Dermis blood vessel endothelial cell (primary cell): ENCODE data around the gene SGIP1. TPM values are rescaled to one million over a fixed set of nuclear protein-coding genes. Genes with fewer than 3 reads are reported as not detected.

ENCODE experiments used
- DNase-seq: peaks from one replicate; pipeline ENCODE4 v3.0.0; 2010
- total RNA-seq: library from RNA; depleted of rRNA; stranded (reverse); fragments of >200 nt; gene quantifications from 2 replicates; pipeline ENCODE4 v1.2.3, GENCODE V29; 2014

Gene SGIP1
- total RNA-seq, 1 donor from 2014 or later = 48.0 TPM

DNA sequence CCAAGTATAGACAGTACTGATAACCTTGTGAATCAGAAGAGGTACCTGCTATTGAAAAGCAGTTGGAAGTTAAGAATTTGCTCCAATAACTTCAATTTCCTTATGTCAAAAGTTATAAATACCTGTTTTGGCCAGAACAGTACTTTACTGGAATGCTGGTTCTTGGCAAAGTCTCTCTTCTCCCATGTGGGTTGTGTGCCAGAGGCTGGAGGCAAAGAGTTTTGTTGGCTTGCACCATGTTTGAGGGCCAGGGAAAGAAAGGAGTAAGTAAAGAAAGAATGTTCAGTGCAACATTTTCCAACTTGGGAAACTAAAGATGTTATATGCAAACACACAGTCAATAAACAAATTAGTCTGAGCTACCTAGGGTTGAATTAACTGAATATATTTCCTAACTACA lies 151.3 kb downstream of the SGIP1 start:
- DNase-seq = no peak

- DNase-seq = no peak
Measured at GRCh38 chr1:66685670-66686069, 151.7 kb downstream of the SGIP1 start.

GRCh38 chr1:66686406-66686805 lies 152.5 kb downstream of the SGIP1 start:
- no peak for DNase-seq

GRCh38 chr1:66687358-66687757 lies 153.4 kb downstream of the SGIP1 start:
- no peak for DNase-seq

GRCh38 chr1:66690666-66691381 lies 156.9 kb downstream of the SGIP1 start:
- no peak for DNase-seq

DNA sequence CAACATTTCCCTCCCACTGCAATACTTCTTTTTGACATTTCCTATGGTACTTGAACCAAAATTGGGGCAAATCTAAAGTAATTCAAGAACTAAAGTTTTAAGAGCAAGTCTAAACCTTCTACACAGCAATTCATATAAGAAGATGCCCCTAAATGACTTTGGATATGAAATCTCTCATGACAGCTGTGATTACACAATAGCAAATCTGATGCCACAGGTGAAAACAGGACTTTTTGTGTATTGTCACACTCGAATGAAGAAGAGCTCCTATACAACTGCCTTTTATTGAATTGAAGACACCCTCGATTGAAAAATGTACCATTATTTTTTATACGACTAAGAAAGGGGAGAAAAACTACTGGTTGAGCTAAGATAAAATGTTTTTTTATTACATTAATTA lies 158.7 kb downstream of the SGIP1 start:
- DNase-seq = no peak

DNA sequence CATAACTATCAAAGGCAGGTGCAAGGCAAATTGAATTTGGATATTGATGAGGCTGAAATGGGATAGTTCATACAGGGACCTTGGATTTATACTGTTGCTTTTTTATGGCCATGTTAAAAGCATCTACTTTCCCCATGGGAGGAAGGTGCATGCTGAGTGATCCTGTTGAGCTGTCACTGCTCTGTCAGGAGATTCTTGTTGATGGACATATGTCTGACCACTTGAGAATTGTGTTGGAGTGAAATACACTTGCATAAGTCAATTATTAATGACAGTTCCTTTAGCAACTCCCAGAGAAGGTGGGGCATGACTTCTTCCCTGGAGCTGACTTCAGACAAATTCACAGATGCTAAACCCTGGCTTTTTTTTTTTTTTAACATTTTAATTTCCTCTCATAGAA lies 159.9 kb downstream of the SGIP1 start:
- no peak for DNase-seq

DNA sequence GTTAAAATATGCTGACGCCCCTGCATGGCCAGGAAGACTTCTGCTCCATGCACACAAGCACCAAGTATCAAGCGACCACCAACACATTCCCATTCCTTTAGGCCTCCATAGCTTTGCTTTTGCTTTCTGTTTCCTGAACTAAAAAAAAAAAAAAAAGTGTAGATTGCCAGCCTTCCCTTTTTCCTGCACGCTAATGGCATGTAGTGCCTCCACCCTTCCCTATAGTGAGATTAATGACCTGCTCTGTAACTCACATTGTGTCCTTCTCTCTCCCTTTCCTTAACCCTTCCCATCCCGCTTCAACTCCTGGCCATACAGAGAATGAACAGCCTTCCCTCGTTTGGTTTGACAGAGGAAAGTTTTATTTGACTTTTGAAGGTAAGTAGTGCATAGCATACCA lies 161.2 kb downstream of the SGIP1 start:
- no peak for DNase-seq

GRCh38 chr1:66696771-66697170 lies 162.8 kb downstream of the SGIP1 start:
- DNase-seq = no peak

DNA sequence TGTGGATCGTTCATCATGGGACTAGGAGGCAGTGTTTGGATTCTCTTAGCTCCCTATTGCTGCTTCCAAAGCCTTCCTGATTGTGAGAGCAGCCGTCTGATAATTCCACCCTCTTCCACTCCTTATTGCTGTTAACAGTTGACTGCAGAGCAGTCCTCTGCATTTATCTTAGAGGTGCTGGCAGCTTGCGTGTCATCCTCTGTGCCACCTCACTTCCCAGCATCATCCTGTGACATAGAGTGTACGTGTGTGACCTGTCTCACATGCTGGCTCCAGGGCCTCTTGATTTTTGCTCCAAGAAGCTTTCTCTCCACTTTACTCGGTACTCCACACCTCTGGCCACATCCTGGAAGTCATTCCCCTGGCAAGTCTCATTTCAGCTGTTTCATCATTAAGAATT lies 165.3 kb downstream of the SGIP1 start:
- no peak for DNase-seq

DNA sequence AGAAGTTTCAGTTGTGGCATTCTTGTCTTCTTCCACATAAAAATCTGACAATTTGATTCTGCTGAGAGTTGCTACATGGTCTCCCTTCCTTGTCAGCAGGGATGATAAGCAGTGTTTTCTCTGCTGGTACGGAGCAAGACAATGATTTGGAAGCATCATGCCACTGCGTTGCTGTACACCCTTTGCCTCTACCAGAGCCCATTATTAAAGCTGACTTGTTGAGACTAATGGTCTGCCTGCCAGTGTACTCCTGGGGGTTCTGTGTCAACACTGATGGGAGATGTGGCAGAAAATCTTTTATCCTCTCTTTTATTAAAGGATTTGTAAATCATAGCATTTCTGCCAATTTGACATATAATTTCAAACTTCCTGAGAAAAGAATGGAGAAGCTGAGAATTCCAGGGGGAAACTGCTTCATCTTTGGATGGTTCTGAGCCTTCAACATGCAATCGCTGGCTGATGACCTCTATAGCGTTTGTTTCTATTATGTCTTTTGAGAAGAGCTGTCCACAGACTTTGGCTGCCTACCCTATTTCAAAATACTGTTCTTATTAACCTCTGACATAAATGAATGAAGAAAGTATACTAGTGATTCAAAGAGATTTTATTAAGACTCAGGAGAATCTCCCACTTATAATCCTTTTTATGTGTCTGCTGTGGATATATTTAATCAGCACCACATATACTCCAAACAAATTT lies 170.4 kb downstream of the SGIP1 start:
- DNase-seq = no peak

DNA sequence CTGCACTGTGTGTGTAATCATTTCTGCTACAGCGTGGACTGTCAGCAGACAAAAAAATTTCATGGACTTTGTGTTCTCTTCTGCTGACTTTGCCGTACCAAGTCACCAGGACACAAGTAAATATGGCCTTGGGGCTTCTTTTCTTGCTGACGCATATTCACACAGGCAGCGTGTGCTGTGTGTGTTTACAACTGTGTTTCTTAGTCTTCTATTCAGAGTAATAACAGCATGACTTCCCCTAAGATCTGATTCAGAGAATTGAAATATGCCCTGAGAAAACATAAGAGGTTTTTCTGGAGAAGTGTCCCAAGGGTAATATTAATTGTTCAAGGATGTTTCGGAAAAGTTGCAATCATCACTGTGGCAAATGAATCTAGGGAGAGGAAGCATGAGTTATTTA lies 171.2 kb downstream of the SGIP1 start:
- DNase-seq = peak; percentile 13

DNA sequence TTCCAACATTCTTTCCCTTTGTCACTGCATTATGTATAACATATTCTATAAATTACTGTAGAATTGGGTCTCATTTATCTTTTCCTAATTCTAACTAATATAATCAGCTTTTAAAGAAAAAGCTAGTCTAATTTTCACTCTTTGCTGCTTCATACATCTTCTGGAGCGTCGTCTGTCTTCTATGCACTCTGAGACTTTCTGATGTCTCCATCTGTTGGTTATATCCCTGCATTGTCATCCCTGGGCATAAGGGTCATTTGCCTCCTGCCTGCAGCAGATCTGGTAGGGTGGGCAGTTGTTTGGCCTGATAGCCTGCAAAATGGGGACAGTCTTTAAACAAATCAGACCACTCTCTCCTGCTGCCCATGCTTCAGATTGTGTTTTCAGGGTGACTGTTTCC lies 177.5 kb downstream of the SGIP1 start:
- DNase-seq = peak; percentile 34

DNA sequence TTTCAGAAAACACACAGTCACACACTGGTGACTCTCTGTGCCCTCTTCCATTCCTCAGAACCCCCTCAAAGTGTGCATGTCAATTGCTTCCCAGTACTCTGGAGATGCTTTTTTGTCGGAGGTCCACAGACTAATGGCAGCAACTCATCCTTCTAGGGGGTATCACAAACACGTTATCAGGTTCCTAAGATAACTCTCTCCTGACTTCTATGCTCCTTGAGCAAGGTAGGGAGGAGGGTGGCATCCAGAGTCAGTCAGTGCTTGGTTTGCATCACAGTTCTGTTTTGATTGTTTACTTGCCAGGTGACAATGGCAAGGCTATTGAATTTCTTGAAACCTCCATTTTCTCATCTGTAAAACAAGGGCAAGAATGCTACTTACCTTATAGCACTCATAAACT lies 178.9 kb downstream of the SGIP1 start:
- no peak for DNase-seq

GRCh38 chr1:66723985-66724384 lies 190.0 kb downstream of the SGIP1 start:
- DNase-seq = no peak

GRCh38 chr1:66725885-66726665 lies 192.1 kb downstream of the SGIP1 start:
- peak; percentile 86 for DNase-seq

- DNase-seq = peak; percentile 32
Measured at GRCh38 chr1:66728021-66728420, 194.1 kb downstream of the SGIP1 start.

DNA sequence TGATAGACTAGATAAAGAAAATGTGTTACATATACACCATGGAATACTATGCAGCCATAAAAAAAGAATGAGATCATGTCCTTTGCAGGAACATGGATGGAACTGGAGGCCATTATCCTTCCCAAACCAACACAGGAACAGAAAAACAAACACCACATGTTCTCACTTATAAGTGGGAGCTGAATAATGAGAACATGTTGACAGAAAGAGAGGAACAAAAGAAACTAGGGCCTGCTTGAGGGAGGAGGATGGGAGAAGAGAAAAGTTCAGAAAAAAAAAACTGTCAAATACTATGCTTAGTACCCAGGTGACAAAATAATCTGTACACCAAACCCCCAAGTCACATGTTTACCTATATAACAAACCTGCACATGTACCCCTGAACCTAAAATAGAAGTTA lies 194.8 kb downstream of the SGIP1 start:
- DNase-seq = peak; percentile 67

DNA sequence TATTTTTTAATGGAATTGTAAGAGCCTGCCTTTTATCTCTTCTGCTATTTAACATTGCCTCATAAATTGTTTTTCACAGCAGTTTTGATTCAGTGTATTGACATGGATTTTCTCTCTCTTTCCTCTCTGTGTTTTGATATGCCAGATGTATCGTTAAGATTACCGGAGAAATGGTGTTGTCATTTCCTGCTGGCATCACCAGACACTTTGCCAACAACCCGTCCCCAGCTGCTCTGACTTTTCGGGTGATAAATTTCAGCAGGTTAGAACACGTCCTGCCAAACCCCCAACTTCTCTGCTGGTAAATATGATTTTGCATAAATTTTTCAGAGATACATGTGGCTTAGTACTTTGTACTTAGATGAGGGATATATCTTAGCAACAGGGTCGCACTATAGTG lies 195.2 kb downstream of the SGIP1 start:
- peak; percentile 95 for DNase-seq

DNA sequence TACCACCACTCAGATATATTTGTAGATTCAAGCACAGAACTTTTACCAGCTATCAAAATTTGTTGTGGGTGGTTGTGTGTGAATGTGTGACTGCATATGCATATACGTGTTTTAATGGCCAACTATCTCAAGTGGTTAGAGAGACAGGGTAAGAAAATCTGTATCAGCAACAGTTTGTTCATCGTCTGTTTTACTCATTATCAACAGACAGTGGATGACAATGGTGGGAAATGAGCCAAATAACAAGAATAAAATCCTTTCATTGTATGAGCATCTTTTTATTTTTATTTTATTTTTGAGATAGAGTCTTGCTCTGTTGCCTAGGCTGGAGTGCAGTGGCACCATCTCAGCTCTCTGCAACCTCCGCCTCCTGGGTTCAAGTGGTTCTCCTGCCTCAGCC lies 195.6 kb downstream of the SGIP1 start:
- DNase-seq = peak; percentile 74

DNA sequence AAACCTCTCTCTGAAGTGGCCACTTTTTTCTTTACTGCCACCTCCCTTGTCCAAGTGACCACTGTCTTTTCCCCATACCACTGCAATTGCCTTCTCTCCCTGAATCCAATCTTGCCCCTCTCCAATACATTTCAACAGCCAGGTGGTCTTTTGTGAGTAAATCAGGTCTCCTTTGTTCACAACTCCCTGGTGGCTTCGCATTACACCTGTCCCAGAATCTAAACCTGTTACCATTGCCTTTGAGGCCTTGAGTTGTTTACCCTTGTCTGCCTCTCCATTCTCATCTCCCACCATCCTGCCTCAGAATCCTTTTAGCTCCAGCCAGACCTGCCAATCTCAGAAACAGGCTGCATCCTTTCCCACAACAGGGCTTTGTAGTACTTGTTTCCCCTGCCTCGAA lies 196.5 kb downstream of the SGIP1 start:
- no peak for DNase-seq

GRCh38 chr1:66731170-66731865 lies 197.4 kb downstream of the SGIP1 start:
- no peak for DNase-seq
